ENCODE measurements around the gene KCNT1. TPM values are rescaled to one million over a fixed set of nuclear protein-coding genes. Genes with fewer than 3 reads are reported as not detected.

Gene KCNT1
- total RNA-seq, 2 experiments from 2014 or later: not detected

- H3K9me3 Mint-ChIP-seq: no peaks in the 10 kb centered on the region
- no peak overlapping the region for H3K27ac Mint-ChIP-seq
- no peaks in the 10 kb centered on the region for H3K36me3 Mint-ChIP-seq
- H3K4me3 Mint-ChIP-seq: no peak overlapping the region
- DNase-seq: peak; percentile 18
- no peaks in the 10 kb centered on the region for H3K4me1 Mint-ChIP-seq
- peaks cover 30% of the 10 kb centered on the region for H3K27me3 Mint-ChIP-seq
These were observed 16.6 kb downstream of the KCNT1 start for GRCh38 chr9:135718616-135719015.

- no peak for DNase-seq
- peaks cover 25% of the 10 kb centered on the region for H3K27me3 Mint-ChIP-seq
- H3K27ac Mint-ChIP-seq: no peak overlapping the region
- no peaks in the 10 kb centered on the region for H3K4me1 Mint-ChIP-seq
- H3K4me3 Mint-ChIP-seq: no peak overlapping the region
- H3K9me3 Mint-ChIP-seq: no peaks in the 10 kb centered on the region
- H3K36me3 Mint-ChIP-seq: no peaks in the 10 kb centered on the region
These were observed 17.5 kb downstream of the KCNT1 start for GRCh38 chr9:135719472-135719871.

GRCh38 chr9:135722365-135722764, 20.4 kb downstream of the KCNT1 start:
- DNase-seq: no peak
- no peak overlapping the region for H3K4me3 Mint-ChIP-seq
- H3K9me3 Mint-ChIP-seq: no peaks in the 10 kb centered on the region
- no peaks in the 10 kb centered on the region for H3K4me1 Mint-ChIP-seq
- H3K27ac Mint-ChIP-seq: no peak overlapping the region
- H3K27me3 Mint-ChIP-seq: peaks cover 7% of the 10 kb centered on the region
- H3K36me3 Mint-ChIP-seq: no peaks in the 10 kb centered on the region

GRCh38 chr9:135724186-135724787, 22.3 kb downstream of the KCNT1 start:
- Mint-ChIP-seq H3K36me3 (no peaks in the 10 kb centered on the region), H3K27ac (no peak overlapping the region), H3K4me3 (no peak overlapping the region), H3K9me3 (no peaks in the 10 kb centered on the region), H3K27me3 (peaks cover 12% of the 10 kb centered on the region), H3K4me1 (no peaks in the 10 kb centered on the region)
- DNase-seq: no peak

GRCh38 chr9:135726138-135726853, 24.3 kb downstream of the KCNT1 start:
- no peaks in the 10 kb centered on the region for H3K4me1 Mint-ChIP-seq
- H3K27me3 Mint-ChIP-seq: peaks cover 12% of the 10 kb centered on the region
- H3K36me3 Mint-ChIP-seq: peaks cover 2% of the 10 kb centered on the region
- no peak for DNase-seq
- peaks cover 6% of the 10 kb centered on the region for H3K9me3 Mint-ChIP-seq
- no peak overlapping the region for H3K27ac Mint-ChIP-seq
- H3K4me3 Mint-ChIP-seq: no peak overlapping the region

- peaks cover 14% of the 10 kb centered on the region for H3K27me3 Mint-ChIP-seq
- H3K27ac Mint-ChIP-seq: no peak overlapping the region
- no peak overlapping the region for H3K4me3 Mint-ChIP-seq
- peaks cover 2% of the 10 kb centered on the region for H3K36me3 Mint-ChIP-seq
- DNase-seq: no peak
- peaks cover 12% of the 10 kb centered on the region for H3K9me3 Mint-ChIP-seq
- no peaks in the 10 kb centered on the region for H3K4me1 Mint-ChIP-seq
These were observed 25.4 kb downstream of the KCNT1 start for GRCh38 chr9:135727257-135727875.

GRCh38 chr9:135728436-135729110, 26.6 kb downstream of the KCNT1 start:
- Mint-ChIP-seq H3K4me3 (no peak overlapping the region), H3K36me3 (peaks cover 2% of the 10 kb centered on the region), H3K27ac (no peak overlapping the region), H3K4me1 (no peaks in the 10 kb centered on the region), H3K9me3 (peaks cover 16% of the 10 kb centered on the region), H3K27me3 (peaks cover 21% of the 10 kb centered on the region)
- DNase-seq: no peak

GRCh38 chr9:135729480-135729879, 27.5 kb downstream of the KCNT1 start:
- Mint-ChIP-seq H3K4me3 (no peak overlapping the region), H3K27ac (no peak overlapping the region), H3K27me3 (peaks cover 25% of the 10 kb centered on the region), H3K36me3 (peaks cover 2% of the 10 kb centered on the region), H3K4me1 (no peaks in the 10 kb centered on the region), H3K9me3 (peaks cover 16% of the 10 kb centered on the region)
- no peak for DNase-seq

GRCh38 chr9:135731454-135731853, 29.5 kb downstream of the KCNT1 start:
- Mint-ChIP-seq H3K27ac (no peak overlapping the region), H3K4me3 (no peak overlapping the region), H3K36me3 (peaks cover 2% of the 10 kb centered on the region), H3K27me3 (peaks cover 21% of the 10 kb centered on the region), H3K4me1 (no peaks in the 10 kb centered on the region), H3K9me3 (peaks cover 16% of the 10 kb centered on the region)
- DNase-seq: no peak

- DNase-seq: no peak
- Mint-ChIP-seq H3K9me3 (peaks cover 16% of the 10 kb centered on the region), H3K4me3 (no peak overlapping the region), H3K27ac (no peak overlapping the region), H3K4me1 (no peaks in the 10 kb centered on the region), H3K27me3 (peaks cover 22% of the 10 kb centered on the region), H3K36me3 (peaks cover 2% of the 10 kb centered on the region)
These were observed 30.7 kb downstream of the KCNT1 start for GRCh38 chr9:135732569-135733257.

GRCh38 chr9:135734616-135735144, 32.7 kb downstream of the KCNT1 start:
- Mint-ChIP-seq H3K27ac (peak overlapping the region; percentile 35), H3K36me3 (peaks cover 2% of the 10 kb centered on the region), H3K9me3 (peaks cover 16% of the 10 kb centered on the region), H3K27me3 (peaks cover 17% of the 10 kb centered on the region), H3K4me1 (no peaks in the 10 kb centered on the region), H3K4me3 (no peak overlapping the region)
- DNase-seq: no peak

GRCh38 chr9:135736272-135736978, 34.4 kb downstream of the KCNT1 start:
- Mint-ChIP-seq H3K4me1 (no peaks in the 10 kb centered on the region), H3K27me3 (peaks cover 17% of the 10 kb centered on the region), H3K9me3 (peaks cover 8% of the 10 kb centered on the region), H3K36me3 (no peaks in the 10 kb centered on the region), H3K27ac (no peak overlapping the region), H3K4me3 (no peak overlapping the region)
- no peak for DNase-seq

- peaks cover 17% of the 10 kb centered on the region for H3K27me3 Mint-ChIP-seq
- H3K4me3 Mint-ChIP-seq: no peak overlapping the region
- H3K4me1 Mint-ChIP-seq: no peaks in the 10 kb centered on the region
- peaks cover 5% of the 10 kb centered on the region for H3K9me3 Mint-ChIP-seq
- no peak for DNase-seq
- H3K36me3 Mint-ChIP-seq: no peaks in the 10 kb centered on the region
- no peak overlapping the region for H3K27ac Mint-ChIP-seq
These were observed 35.2 kb downstream of the KCNT1 start for GRCh38 chr9:135736979-135737839.

Measured in activated naive CD8-positive, alpha-beta T cell treated with anti-CD3 and anti-CD28 coated beads for 36 hours (primary cell).